T47D (cell line): ENCODE results near the gene PHLDA3.

Experiments used
- DNase-seq, 2 experiments: peaks; one replicate each; pipeline versions ENCODE4 v3.0.0 to v3.0.0-alpha.2; 2011 to 2012; ENCODE audit warnings: low read depth in 1 of 2, low spot score in 1 of 2
- JUND ChIP-seq: IDR thresholded peaks from 2 replicates; pipeline ENCODE4 v1.6.1; 2012; ENCODE audit warnings: low read depth
- in situ Hi-C: cut with HindIII; loops from 2 replicates; pipeline ENCODE4 v1.10.0; 2016; ENCODE audit warnings: low sequenced_read_pairs, low pct_unique_long_range_greater_than_20kb

PHLDA3 gene

DNA sequence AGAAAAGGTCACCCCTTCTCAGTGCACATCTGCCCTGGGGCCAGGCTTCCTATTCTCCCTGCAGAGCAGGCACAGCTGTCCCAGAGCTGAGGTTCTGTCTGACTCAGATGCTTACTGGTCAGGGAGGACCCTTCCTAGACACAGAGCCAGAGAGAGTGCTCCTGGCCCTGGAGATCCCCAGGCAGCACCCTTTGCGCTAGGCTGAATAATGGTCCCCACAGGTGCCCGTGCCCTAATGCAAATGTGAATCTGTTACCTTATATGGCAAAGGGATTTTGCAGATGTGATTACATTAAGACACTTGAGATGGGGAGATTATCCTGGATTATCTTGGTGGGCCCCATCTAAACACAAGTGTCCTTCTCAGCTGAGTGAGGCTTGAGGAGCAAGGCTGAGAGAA, 44.8 kb downstream of the PHLDA3 start:
- in situ Hi-C loops = no loop called here

DNA sequence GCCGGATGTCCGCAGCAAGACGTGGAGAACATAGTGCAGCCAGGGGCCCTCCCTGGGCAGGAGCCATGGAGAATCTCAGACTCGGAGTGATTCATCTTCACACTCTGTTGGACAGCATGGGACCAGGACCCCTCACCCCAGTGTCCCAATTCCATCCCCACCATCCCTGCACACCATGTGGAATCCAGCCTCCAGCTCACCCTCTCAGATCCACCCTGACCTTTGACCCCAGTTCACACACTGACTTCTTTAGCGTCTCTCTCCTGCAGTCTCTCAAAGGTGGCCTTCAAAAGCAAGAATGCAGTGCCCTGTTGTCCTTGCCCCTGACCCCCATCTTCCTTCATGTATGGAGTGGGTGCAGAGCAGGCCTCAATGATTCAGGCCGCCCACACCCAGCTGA, 45.3 kb downstream of the PHLDA3 start:
- DNase-seq = no peak
- no peak for TF ChIP-seq JUND
- in situ Hi-C loops = no loop called here

More for the DNA sequence above, 44.8 kb downstream of the PHLDA3 start:
- TF ChIP-seq JUND = no peak
- no peak for DNase-seq

DNA sequence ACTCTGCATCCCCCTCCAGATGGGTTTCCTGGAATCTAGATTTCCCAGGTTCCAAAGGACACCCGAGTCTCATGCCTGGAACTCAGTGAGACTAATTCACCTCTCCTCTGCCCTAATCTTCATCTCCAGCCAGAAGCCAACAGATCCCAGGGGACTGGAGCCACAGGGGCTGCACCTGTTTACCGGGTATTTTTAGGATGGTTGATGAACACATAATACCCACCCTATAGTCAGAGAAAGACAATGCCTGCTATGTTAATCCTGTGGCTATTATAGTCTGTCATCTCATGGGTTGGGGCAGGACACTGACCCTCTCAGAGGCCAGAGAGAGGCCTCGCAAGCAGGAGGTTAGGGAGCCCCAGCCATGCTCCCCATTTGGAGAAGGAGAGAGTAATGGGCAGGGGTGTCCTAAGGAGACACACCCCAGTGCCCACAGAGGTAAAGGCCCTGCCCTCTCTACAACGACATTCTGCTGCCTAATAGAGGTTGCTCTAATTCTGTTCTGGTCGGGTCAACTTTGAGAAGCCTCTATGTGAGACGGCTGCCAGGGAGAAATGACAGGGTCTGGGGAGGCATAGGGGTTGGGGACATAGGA, 46.5 kb downstream of the PHLDA3 start:
- DNase-seq = no peak
- in situ Hi-C loops = no loop called here
- no peak for TF ChIP-seq JUND

DNA sequence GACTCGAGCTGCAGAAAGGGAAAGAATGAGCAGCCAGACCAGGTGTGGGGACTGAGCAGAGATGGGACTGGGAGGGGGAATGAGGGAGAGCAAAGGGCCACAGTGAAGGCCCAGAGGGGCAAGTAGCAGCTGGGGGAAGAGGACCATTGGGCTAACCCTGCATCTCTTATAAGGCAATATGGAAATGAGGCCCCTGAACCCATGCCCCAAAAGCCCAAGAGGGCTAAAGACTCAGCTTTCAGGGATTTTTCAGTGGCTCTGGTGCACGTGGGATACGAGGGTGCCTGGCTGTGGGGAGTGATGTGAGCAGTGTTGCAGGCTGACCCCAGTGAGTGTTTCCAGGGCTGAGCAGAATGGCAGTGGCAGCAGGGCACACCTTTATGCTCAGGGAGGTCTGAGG, 47.0 kb downstream of the PHLDA3 start:
- TF ChIP-seq JUND = no peak
- DNase-seq = no peak
- in situ Hi-C loops = no loop called here

DNA sequence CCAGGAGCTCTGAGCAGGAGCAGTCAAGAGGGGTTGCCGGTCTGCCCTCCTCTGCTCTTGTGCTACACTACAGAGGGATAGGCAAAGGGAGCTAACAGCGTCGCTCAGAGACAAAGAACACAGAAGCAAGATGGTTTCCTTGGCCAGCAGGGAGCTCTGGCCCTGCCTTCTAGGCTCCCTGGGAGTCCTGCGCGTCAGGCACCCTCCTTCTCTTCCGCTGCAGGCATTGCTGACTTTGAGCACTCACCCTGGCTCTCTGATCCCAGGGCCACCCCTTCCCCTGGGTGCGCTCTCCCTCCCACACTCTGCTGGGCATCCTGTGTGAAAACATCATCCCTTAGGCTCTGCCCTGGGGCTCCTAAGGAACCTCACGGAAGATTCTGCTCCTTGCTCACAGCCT, 47.9 kb downstream of the PHLDA3 start:
- in situ Hi-C loops = no loop called here
- no peak for TF ChIP-seq JUND

DNA sequence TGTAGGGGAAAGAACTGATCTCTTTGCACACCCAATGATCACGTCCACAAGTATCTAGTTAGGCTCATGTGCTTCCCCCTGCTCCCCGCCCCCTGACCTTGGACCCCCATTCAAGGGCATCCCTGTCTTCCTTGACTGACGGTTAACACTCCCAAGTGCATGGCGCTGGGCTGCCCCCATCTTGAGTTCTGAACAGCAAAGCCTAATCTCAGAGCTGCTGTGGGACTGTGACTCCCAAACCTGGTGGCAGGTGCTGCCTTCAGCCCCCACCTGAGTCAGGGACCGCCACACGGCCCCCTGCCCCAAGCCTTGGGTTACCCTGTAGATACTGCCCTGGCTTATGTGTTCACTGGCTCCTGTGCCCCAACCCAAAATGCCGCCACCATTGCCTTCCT, 48.4 kb downstream of the PHLDA3 start:
- TF ChIP-seq JUND = no peak
- no peak for DNase-seq
- in situ Hi-C loops = no loop called here

More for the DNA sequence above, 47.9 kb downstream of the PHLDA3 start:
- DNase-seq = no peak

DNA sequence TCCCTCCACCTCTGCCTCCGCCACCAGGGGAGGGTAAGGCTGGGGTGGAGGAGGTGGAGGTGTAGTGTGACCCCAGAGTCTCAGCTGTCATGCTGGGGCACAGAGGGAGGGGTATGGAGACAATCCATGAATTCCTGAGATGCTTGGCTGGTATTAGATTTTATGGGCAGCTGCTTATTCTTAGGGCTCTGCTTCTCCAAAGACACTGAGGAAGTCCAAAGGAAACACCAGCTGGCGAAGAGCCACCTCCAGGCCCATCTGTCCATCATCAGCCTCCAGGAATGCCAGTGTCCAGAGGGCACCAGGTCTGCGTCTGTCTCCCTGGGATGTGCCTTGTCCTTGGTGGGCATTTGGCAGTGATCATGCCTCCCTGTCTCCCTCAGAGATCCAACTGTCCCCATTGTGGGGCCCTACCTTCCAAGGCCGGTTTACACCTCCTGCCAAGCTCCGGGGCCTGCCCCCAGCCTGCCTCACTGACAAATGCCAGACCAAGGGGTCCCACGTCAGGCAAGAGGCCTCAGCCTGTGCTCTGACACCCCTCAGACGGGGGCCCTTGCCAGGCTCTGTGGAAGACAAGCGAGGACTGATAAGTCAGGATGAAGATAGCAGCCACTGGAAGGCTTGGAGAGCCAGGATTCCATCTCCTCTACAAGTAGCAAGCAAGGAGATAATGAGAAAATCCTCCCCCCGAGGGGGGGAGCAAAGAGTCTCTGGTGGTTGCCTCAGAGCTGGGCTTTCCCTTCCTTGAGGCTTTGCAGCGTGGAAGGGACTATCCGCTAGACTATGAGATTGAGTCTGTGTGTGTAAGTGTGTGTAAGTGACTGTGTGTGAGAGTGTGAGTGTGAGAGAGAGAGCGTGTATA, 49.0 kb downstream of the PHLDA3 start:
- no peak for DNase-seq
- in situ Hi-C loops = no loop called here
- TF ChIP-seq JUND = no peak

DNA sequence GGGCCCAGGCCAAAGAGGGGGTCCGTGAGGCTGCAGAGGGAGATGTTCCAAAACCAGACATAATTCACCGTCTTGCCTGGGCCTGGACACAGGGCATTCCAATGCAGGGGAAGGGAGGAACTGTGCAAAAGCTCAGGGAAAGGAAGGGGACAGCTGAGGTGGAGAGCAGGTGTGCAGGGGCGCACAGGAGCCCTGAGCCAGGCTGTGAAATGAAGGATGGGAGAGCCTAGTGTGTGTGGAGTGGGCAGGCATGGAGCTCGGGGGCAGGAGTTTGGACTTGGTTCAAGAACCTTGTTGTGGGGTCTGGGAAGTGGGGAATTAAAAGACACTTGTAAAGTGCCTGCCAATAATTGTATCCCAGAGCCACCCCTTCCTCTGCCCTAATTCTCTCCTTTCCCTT, 49.7 kb downstream of the PHLDA3 start:
- DNase-seq = no peak
- in situ Hi-C loops = no loop called here
- TF ChIP-seq JUND = no peak

DNA sequence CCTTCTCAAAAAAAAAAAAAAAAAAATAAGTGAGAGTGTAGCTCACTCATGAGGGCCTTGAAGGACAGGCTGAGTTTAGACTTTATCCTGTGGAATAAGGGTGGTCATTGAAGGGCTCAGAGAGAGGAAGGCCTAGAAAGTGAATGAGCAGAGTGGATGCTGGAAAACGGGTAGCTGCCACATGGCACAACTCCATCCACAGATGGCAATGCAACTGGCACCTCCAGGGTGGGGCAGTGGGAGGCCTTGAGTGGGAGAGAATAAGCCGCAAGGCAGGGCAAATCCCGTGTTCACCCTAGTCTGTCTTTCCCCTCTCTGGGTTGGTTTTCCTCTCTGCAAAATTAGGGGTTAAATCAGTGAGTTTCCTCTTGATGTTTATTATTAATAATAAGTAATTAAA, 50.5 kb downstream of the PHLDA3 start:
- no peak for DNase-seq
- no peak for TF ChIP-seq JUND
- in situ Hi-C loops = no loop called here
